GM18505 (cell line): ENCODE measurements around the gene ANKRD13C.
"Not testable (repeated sequence)": the region's sequence is repeated elsewhere in the genome, so short reads cannot be mapped to it uniquely, and the experiment has no call there.

ENCODE experiments used
- ATAC-seq: cut with Tn5 transposase; IDR thresholded peaks from one replicate; pipeline ENCODE4 v1.9.1; 2021; ENCODE audit not compliant: unreplicated experiment
- POLR2A ChIP-seq: IDR thresholded peaks from 4 replicates; pipeline ENCODE4 v1.6.1; 2011; ENCODE audit warnings: borderline replicate concordance; ENCODE audit not compliant: insufficient read depth, insufficient read length; ENCODE audit errors: extremely low read depth

Gene ANKRD13C

DNA sequence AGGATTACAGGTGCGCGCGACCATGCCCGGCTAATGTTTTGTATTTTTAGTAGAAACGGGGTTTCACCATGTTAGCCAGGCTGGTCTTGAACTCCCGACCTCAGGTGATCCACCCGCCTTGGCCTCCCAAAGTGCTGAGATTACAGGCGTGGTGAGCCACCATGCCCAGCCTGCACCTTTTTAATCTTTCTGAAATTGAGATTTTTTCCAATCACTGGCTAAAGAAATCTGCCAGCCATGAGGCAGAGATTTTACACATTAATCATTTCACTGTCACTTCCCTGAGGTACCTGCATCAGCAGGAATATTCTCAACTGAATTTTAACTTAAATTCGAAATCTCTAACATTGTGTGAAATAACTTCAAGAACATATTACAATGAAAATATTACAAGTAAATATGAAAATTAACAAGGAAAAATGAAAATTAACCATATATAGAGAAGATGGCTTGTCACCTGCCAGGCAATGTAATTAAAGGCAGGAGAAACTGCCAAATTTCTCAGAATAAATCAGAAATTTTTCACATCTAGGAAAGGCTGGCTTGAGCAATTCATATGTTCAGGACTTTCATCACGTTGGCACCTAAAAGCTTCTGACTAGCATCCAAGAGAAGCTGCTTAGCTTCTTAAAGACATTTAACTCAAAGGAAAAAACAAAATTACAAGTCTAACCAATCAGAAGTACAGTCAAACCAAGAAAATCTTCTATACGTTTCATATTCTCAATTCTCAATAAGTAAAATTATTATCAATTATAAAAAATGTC, 5.9 kb downstream of the ANKRD13C start:
- no peak for TF ChIP-seq POLR2A
- ATAC-seq, result no peak

DNA sequence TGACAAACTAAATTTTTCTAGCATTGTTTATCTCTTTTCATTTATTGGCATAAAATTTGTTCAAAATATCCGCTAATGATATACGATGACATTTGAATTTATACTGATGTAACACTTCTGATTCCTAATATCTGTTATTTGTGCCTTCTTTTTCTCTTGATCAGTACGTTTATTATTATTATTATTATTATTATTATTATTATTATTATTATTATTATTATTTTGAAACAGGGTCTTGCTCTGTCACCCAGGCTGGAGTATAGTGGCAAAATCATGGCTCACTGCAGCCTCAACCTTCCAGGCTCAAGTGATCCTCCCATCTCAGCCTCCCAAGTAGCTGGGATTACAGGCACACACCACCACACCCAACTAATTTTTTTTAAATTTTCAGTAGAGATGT, 14.9 kb downstream of the ANKRD13C start:
- not testable (repeated sequence) for ATAC-seq

DNA sequence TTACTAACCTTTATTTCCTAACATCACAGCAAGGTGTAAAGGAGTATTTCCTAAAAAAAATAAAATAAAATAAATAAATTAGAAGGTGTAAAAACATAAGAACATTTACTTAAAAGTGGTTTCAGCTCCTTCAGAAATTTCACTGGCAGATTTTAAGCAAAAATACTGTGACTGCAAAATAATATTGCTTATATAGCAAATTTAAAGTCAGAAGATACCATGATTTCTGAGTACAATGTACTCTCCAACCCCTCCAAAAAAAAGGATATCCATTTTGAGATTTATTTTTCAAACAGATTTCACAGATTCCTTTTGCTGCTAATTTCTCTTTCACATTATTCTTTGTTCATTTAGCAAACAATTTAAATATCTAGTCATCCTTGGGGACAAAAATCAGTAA, 18.5 kb downstream of the ANKRD13C start:
- no peak for ATAC-seq
- no peak for TF ChIP-seq POLR2A

- TF ChIP-seq POLR2A, result no peak
- ATAC-seq, result no peak
Observed at GRCh38 chr1:70334436-70334835, 20.1 kb downstream of the ANKRD13C start.

DNA sequence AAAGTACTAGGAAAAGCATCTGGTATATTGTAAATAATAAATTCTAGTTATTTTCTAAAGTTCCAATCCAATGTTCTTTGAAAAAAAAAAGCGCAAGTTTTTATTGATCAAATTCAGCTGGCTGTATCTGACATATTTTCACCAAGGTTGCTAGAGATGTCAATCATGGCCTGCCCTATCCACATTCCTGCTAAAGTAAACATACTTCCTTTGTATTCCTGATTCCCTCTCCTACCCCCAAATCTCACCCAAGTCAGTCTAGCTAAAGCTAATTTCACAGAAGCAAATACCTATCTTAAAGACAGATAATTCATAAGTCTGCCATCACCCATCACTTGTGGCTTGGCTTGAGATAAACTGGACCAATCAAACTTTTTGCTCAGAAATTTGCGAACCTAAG, 21.3 kb downstream of the ANKRD13C start:
- no peak for ATAC-seq
- no peak for TF ChIP-seq POLR2A

GRCh38 chr1:70331962-70332361, 22.6 kb downstream of the ANKRD13C start:
- no peak for TF ChIP-seq POLR2A
- no peak for ATAC-seq

DNA sequence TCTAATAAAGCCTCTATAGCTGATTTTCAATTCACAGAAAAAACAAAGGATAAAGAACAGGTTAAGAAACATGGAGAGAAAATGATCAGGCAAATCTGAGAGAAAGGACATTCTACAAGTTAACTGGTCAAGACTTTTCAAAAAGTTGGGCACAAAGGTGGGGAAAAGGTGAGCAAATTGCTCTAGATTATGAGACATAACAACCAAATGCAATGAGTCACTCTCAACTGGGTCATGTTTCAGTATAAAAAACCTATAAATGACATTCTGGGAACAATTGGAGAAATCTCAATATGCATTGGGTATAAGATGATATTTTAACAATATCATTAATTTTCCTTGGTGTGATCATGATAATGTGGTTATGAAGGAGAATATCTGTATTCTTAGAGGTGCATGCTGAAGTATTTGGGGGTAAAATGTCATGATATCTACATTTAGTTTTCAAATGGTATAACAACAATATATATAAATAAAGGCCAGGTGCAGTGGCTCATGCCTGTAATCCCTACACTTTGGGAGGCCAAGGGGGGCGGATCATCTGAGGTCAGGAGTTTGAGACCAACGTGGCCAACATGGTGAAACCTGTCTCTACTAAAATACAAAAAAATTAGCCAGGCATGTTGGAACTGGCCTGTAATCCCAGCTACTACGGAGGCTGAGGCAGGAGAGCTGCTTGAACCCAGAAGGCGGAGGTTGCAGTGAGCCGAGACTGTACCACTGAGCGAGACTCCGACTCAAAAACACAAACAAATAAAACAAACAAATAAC, 27.0 kb downstream of the ANKRD13C start:
- ATAC-seq, result no peak

DNA sequence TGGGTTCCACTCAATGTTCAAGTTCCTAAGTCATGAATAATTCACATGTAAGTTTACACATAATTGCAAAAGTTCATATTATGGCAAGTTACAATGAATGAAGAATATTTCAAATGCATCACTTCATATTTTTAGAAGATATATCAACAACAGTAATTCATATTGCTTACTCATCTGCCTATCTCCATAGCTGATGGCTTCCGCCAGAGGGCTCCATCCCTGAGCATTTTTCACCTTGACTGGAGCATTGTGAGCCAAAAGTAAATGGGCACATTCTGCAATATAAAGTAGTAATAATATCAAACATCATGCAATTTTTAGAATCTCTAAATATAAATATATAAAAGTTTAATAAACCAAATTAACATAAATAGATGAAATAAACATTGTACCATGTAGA, 29.8 kb downstream of the ANKRD13C start:
- no peak for TF ChIP-seq POLR2A

More for the DNA sequence above, 27.0 kb downstream of the ANKRD13C start:
- no peak for TF ChIP-seq POLR2A

DNA sequence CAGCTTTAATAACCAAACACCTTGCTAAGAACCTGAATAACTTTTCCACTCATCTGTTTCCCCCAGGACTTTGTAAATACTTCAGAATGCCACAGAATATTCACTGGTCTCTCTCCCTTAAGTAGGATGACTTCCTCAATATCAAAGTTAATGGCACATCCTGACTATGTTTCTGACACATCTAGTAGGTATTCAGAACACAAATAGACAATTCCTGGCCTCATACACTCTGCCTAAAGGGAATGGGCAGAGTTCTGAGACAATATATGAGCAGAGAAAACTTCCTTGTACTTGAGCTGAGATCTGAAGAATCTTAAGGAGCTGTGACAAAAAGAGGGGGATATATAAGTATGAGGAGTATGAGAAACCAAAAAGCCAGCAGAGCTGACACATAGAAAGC, 34.8 kb downstream of the ANKRD13C start:
- TF ChIP-seq POLR2A, result no peak
- ATAC-seq, result no peak

More for the DNA sequence above, 29.8 kb downstream of the ANKRD13C start:
- ATAC-seq, result no peak

DNA sequence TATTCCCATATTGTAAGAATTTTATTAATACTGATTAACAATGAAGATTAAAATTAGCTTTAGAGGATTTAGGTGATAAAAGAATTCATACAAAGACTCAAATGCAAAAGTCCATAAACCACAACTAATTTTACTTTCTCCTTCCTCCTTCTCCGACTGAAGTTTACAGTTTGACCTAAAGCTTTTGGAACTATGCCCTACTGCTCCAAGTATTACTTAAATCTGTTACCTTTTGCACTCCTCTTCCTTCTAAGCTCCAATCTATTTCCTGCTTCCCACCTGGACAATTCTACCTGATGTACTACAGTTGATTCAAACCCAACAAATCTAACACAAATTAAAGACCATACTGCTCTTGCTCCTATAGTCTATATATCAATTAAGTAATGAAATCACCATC, 36.3 kb downstream of the ANKRD13C start:
- ATAC-seq, result no peak
- TF ChIP-seq POLR2A, result no peak

GRCh38 chr1:70317087-70317486, 37.4 kb downstream of the ANKRD13C start:
- no peak for TF ChIP-seq POLR2A
- no peak for ATAC-seq

DNA sequence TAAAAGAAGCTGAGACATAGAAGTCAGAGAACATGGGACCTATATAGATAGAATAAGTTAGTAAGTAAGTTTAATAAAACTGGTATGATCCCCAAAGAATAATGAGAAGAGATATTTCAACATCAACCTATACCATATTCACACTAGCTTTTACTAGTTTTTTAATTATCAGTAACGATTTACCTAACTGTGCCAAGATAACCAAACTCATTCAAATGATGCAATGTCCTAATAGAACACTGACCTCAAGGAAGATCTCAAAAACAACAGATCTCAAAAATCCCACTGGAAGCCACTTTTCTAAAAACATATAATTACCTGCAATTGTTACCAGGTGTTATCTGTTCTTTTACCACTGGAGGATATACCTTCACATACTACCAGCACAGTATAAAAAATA, 38.7 kb downstream of the ANKRD13C start:
- no peak for ATAC-seq
- no peak for TF ChIP-seq POLR2A

DNA sequence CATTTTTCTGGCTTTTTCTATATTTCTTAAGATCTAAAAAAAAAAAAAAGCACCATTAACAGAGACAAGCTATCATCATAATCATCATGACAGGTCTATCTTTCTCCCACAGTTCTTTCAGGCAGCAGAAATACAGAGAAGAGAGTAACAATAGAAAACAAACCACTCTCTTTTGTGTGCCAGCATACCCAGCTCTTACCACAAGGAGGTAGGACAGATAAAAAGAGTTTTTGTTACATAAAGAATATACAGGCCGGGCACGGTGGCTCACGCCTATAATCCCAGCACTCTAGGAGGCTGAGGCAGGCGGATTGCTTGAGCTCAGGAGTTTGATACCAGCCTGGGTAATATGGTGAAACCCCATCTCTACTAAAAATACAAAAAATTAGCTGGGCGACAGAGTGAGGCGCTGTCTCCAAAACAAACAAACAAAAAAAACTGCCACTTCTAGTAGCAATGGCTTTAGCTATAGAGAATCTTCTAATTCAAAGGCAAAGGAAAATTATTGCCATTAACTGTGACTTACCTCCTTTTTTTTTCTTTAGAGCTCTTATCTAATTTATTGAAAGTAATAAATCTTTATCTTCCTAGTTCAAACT, 39.7 kb downstream of the ANKRD13C start:
- TF ChIP-seq POLR2A, result no peak
- no peak for ATAC-seq

DNA sequence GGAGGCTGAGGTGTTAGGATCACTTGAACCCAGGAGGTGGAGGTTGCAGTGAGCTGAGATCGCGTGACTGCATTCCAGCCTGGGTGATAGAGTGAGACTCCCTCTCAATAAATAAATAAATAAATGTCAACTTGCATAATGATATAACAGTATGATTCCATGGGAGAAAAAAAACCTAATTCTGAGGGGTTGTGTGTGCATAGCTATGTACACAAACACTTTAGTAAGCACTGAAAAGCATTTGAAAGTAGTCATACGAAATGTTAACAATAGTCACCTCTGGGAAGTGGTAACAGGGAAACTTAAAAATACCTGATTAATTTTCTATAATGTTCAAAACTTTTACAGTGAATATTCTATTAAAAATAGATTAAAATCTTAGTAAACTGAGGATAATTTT, 43.2 kb downstream of the ANKRD13C start:
- TF ChIP-seq POLR2A, result no peak
- ATAC-seq, result no peak
